A549 (cell line): ENCODE results near the gene TMPRSS6.

Experiments
- CTCF ChIP-seq: fragments of >200 bp; sonication (Bioruptor Twin); formaldehyde crosslinking; IDR thresholded peaks from 3 replicates; pipeline ENCODE4 v1.5.1; 2016
- PHF8 ChIP-seq: fragments of 200-600 bp; sonication (generic); IDR thresholded peaks from 2 replicates; pipeline ENCODE4 v1.6.1; 2016; ENCODE audit warnings: low read depth, mild to moderate bottlenecking, antibody characterized with exemption, moderate library complexity, borderline replicate concordance
- POLR2A ChIP-seq: IDR thresholded peaks from 2 replicates; pipeline ENCODE4 v1.6.1; 2012; ENCODE audit warnings: mild to moderate bottlenecking, low read length

- no peak for TF ChIP-seq CTCF
- TF ChIP-seq PHF8, result no peak
- TF ChIP-seq POLR2A, result no peak
Measured at GRCh38 chr22:37141971-37142370, 32.5 kb upstream of the TMPRSS6 start.
